VCaP (cell line): ENCODE measurements around the gene ETFB.

Source experiments
- H3K27ac ChIP-seq: fragments of 450-650 bp; 2 replicates; pipeline ENCODE4 v1.5.1; 2017
- TF ChIP-seq, protein P1 (sequence below): fragments of 450-650 bp; conservative IDR thresholded peaks from 2 replicates; pipeline ENCODE4 v1.5.1; 2017; ENCODE audit warnings: mild to moderate bottlenecking, moderate library complexity

The ETFB gene

DNA sequence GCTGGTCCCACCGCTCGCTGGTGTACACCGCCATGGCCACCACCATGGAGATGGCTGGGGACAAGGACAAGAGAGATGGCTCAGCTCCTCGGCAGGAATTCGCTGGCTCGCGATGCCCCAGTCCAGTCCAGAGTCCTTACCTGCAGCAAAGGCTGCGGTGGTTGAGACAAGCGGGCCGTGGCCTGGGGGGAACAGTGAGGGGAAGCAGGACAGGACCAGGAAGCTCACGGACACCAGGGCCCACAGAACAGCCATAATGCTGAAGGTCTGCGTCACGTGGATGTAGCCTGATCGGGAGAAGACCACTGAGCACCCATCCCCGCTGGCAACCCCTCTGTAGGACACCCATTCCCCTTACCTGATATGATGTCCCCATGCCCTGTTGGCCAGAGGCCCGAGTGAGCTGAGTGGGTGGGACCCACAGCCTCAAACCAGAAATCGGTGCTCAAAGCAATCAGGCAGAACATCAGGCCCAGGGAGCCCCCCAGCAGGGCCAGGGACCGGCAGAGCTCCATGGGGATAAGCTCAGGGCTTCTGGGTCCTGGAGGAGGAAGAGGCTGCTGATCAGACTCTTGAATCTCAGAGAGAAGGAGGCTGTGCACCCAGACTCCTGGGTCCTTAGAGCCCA is 5.9 kb upstream of the ETFB start:
- H3K27ac ChIP-seq = no peak overlapping the region
- TF ChIP-seq, protein P1, sequence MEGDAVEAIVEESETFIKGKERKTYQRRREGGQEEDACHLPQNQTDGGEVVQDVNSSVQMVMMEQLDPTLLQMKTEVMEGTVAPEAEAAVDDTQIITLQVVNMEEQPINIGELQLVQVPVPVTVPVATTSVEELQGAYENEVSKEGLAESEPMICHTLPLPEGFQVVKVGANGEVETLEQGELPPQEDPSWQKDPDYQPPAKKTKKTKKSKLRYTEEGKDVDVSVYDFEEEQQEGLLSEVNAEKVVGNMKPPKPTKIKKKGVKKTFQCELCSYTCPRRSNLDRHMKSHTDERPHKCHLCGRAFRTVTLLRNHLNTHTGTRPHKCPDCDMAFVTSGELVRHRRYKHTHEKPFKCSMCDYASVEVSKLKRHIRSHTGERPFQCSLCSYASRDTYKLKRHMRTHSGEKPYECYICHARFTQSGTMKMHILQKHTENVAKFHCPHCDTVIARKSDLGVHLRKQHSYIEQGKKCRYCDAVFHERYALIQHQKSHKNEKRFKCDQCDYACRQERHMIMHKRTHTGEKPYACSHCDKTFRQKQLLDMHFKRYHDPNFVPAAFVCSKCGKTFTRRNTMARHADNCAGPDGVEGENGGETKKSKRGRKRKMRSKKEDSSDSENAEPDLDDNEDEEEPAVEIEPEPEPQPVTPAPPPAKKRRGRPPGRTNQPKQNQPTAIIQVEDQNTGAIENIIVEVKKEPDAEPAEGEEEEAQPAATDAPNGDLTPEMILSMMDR = no peak

DNA sequence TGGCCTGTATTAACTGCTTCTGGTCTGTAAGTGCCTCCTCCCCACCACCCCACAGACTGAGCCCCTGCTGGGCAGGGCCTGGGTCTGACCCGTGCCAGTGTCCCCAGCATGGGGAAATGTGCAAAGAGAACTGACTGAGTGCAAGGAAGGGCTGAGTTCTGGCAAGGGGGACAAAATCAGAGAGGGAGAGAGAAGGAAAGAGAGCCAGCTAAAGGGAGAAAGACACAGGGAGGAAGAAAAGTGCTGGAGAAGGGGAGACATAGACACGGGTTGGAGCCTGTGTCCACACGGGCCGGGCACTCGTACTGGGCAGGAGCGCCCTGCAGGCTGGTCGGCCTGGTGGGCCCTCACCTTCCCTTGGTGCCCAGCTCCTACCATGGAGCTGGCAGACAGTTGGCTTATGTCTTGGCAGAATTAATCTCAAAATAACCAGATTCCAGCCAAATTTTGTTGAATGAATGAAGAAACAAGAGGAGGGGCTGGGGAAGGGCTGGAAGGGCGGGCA is 5.0 kb upstream of the ETFB start:
- TF ChIP-seq, protein P1 = no peak
- H3K27ac ChIP-seq = no peak overlapping the region

DNA sequence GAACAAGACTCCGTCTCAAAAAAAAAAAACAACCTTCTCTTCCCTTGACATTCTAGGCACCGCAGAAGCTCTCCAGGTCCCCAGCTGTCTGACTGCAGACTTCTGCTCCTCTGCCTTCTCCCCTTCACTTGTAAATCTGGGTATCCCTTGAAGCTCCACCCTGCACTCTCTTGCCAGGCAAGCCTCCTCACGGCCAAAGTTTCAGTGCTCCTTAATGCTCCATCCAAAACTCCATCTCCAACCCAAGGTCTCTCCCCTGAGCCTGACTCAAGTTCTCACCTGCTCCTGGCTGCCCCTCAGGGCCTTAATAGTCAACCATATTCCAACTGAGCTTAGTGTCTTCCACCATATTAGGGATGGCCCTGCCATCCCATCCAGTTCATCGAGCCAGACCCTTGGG is 4.0 kb upstream of the ETFB start:
- H3K27ac ChIP-seq = no peak overlapping the region
- TF ChIP-seq, protein P1 = no peak

DNA sequence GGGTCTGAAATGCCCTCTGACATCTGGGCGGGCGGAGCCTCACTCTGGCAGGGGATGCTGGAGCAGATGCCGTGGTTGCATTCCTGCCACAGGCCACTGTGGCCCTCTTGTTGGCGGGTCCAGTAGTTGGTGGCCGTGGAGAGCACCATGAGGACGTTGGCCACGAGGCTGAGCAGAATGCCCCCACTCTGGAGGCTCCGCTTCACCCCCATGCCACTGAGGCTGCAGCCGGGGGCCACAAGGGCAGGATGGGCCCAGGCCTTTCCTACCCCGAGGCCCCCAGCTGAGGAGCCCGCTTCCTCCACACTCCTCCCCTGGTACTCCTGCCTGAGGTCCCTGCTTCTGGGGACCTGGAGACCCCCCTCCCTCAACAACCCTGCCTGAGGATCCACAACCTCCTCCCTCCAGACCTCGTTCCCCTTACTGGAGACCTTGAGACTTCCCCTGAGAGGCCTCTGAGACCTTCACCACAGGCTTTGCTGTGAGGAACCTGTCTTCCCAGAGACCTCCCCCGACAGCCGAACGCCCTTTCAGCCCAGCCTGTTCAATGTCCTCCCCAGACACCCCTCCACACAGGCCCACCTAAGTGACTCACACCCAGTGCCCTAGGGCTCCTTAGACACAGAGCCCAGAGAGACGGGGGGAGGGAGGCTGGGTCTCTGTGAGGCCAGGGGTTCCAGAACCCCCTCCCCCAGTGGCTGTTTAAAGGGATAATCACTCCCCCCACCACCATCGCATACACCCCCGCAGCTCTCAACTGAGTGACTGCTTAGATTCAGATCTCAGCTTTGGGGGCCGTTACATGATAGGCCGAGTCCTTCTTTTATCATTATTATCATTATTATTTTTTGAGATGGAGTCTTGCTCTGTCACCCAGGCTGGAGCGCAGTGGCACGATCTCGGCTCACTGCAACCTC is 2.4 kb upstream of the ETFB start, which contains the start of gene CLDND2:
TSS of gene CLDND2 (minus strand) at position 638 of the 917 bp plus-strand sequence. CDS start at position 212, 426 bp downstream.
- H3K27ac ChIP-seq = peak within 1 kb of the TSS; percentile 93
- TF ChIP-seq, protein P1 = no peak

DNA sequence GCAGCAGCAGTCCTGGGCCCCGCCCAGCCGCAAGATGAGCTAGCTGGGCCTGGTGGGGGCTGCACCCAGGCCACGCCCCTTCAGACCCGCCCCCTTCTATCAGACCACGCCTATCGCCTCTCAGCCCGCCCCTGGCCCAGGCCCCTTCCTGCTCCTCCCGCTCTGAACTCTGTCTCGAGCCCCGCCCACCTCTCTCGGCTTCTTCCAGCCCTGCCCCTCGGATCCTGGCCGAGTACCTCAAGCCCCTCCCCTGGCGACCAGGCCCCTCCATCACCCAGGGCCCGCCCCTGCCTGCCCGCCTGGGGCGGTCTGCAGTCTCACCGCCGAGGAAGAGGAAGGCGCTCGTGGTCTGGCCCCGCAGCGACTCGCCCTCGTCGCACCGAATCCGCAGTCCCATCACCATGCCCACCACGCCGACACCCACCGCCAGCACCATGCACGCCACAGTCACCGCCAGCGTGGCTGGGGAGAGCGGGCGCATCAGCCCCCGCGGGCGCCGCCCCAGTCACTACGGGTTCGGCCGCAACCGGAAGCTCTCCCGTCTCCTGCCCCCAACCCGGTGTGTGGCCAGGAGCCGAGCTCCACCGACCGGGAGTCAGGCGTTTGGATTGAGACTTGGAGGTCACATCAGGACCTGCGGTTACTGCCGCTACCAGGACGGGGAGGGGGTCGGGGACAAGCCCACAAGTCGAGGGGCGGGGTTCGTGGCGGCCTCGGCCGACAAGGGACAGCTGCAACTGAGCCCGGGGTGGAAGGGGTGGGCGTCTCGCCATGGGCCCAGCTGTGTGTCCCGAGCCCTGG is 1.6 kb upstream of the ETFB start:
- H3K27ac ChIP-seq = peak overlapping the region; percentile 93
- TF ChIP-seq, protein P1 = no peak

DNA sequence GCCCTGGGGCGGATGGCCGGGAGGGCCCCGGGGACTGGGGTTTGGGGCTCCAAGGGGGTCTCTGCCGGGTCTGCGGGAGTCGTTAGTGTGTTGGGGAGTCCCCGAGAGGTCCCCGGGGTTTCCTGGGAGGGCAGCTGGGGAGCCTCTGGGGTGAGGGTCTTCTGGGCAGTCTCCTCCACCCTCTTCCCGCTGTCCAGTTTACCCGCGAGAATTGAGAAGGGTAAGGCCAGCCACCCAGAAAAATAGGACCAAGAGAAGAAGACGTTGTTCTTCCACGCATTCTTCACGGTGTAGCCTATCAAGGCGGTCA is 1.0 kb upstream of the ETFB start:
- TF ChIP-seq, protein P1 = no peak
- peak overlapping the region; percentile 93 for H3K27ac ChIP-seq
